ENCODE measurements around the gene DLGAP1.

DLGAP1 gene

DNA sequence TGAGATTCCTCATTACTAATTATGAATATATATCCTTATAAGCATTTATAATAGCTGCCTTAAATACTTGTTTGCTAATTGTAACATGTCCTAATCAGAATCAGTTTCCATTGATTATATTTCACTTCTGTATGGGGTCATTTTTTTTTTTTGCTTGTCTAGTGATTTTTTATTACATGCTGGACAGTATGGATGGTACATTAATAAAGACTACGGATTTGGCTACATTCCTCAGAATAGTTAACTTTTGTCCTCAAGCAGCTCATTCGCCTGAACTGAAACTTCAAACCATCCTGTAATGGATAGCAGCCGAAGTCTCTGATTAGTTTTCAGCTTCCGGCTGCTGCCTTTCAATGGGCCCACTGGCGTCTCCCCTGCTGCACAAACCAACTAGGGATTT, 993.4 kb downstream of the DLGAP1 start:
- H3K36me3 ChIP-seq: no peaks in the 10 kb centered on the region
- no peaks in the 10 kb centered on the region for H3K9me3 ChIP-seq
- no peak overlapping the region for H3K27ac ChIP-seq
- H3K4me1 ChIP-seq (ENCODE audit: control insufficient read depth in 1 of 2, insufficient read depth in 1 of 2, low read depth in 1 of 2, low read length in 1 of 2): peaks cover 4 to 9% of the 10 kb centered on the region in 2 experiments
- no peak overlapping the region for H3K4me3 ChIP-seq (ENCODE audit: low read depth in 1 of 2, low read length in 1 of 2)
- H3K27me3 ChIP-seq: no peaks in the 10 kb centered on the region
- TF ChIP-seq, protein P1, sequence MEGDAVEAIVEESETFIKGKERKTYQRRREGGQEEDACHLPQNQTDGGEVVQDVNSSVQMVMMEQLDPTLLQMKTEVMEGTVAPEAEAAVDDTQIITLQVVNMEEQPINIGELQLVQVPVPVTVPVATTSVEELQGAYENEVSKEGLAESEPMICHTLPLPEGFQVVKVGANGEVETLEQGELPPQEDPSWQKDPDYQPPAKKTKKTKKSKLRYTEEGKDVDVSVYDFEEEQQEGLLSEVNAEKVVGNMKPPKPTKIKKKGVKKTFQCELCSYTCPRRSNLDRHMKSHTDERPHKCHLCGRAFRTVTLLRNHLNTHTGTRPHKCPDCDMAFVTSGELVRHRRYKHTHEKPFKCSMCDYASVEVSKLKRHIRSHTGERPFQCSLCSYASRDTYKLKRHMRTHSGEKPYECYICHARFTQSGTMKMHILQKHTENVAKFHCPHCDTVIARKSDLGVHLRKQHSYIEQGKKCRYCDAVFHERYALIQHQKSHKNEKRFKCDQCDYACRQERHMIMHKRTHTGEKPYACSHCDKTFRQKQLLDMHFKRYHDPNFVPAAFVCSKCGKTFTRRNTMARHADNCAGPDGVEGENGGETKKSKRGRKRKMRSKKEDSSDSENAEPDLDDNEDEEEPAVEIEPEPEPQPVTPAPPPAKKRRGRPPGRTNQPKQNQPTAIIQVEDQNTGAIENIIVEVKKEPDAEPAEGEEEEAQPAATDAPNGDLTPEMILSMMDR (IDR thresholded peaks at IDR 0.05): no peak

DNA sequence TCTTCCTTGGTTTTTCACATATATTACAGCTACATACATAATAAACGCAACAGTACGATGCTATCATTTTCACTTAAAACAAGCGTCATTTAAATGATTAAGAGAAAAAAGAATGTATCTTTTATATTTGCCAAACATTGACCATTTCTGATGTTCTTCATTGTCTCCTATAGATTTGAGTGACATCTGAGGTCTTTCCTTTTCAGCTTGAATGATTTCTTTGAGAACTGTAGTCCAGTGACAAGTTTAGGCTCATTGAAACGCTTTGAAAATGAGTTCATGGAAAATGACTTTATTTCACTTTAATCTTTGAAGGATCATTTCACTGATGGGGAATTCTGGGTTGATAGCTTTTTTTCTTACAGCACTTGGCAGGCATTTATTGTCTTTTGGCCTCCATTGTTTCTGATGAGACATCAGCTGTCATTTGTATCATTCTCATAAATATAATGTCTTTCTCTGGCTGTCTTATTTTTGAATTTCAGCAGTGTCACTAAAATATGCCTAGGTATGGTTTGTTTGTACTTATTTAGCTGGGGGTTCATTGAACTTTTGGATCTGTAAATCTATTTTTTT, 994.2 kb downstream of the DLGAP1 start:
- no peak overlapping the region for H3K27ac ChIP-seq
- H3K27me3 ChIP-seq: no peaks in the 10 kb centered on the region
- no peak overlapping the region for H3K4me3 ChIP-seq (ENCODE audit: low read depth in 1 of 2, low read length in 1 of 2)
- no peaks in the 10 kb centered on the region for H3K36me3 ChIP-seq
- TF ChIP-seq, protein P1 (IDR thresholded peaks at IDR 0.05): no peak
- H3K4me1 ChIP-seq (ENCODE audit: control insufficient read depth in 1 of 2, insufficient read depth in 1 of 2, low read depth in 1 of 2, low read length in 1 of 2): peaks cover 2% of the 10 kb centered on the region in 2 experiments
- H3K9me3 ChIP-seq: no peaks in the 10 kb centered on the region

DNA sequence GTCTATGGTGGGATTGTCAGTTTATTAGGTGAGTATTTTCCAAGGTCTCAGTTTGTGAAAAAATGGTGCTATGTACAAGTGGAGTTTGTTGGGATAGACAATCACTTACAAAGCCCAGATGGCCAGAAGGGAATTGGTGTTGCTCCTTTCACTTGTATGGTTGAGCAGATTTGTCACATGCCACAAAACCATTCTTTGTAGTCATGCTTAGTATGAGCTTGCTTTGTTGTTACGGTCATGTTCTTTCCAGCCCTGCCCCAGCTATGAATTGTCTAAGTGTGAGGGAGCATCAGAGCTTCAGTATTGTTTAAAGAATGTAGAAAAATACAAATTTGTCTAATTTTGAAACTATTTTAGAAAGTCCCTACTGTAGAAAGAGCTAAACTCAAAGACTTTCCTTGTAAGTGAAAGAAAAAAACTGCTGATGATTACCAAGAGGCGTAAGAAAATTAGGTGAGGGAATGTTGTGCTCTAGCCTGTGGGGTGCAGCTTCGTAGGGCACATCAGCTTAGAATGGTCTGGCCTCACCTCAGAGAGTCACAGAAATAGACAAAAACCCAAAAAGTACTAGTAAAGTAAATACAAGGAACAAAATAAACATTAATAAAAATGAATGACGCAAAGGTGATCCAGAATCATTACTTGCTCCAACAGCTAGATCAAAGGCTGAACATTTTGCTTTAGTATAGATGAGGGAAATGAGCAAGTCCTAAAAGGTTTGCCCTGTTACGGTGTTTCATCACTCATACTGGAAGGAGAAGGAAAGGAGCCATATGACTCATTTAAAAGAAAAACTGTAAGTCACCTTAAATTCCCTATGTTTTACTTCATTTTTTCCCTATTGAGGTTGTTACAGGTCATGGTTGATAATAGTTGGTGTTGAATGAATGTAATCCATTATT, 995.9 kb downstream of the DLGAP1 start:
- H3K4me3 ChIP-seq (ENCODE audit: low read depth in 1 of 2, low read length in 1 of 2): no peak overlapping the region
- no peak overlapping the region for H3K27ac ChIP-seq
- H3K36me3 ChIP-seq: no peaks in the 10 kb centered on the region
- H3K27me3 ChIP-seq: no peaks in the 10 kb centered on the region
- peaks cover under 1 to 6% of the 10 kb centered on the region in 2 experiments for H3K4me1 ChIP-seq (ENCODE audit: control insufficient read depth in 1 of 2, insufficient read depth in 1 of 2, low read depth in 1 of 2, low read length in 1 of 2)
- H3K9me3 ChIP-seq: no peaks in the 10 kb centered on the region
- TF ChIP-seq, protein P1 (IDR thresholded peaks at IDR 0.05): no peak

DNA sequence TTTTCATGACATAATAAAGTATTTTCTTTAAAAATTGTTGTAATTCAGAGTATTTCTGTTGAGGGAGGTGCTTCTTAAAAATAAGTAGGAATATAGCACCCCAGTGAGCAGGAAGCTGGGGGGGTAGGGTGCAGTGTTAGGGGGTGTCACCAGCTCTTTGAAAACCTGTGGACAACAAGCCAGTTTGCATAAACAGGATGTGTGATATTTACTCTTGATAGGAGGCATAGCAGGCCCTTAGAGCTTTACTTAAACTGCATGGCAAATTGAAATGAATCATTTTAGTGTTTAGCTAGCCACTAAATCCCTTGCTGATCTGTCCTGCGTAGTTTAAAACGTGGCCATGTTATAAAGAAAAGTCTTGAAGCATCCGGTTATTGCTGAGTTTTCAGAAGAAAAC, 996.7 kb downstream of the DLGAP1 start:
- TF ChIP-seq, protein P1 (IDR thresholded peaks at IDR 0.05): no peak
- Histone ChIP-seq H3K4me1 (ENCODE audit: control insufficient read depth in 1 of 2, insufficient read depth in 1 of 2, low read depth in 1 of 2, low read length in 1 of 2) (peaks cover 9 to 15% of the 10 kb centered on the region in 2 experiments), H3K9me3 (no peaks in the 10 kb centered on the region), H3K36me3 (no peaks in the 10 kb centered on the region), H3K4me3 (ENCODE audit: low read depth in 1 of 2, low read length in 1 of 2) (no peak overlapping the region), H3K27me3 (no peaks in the 10 kb centered on the region), H3K27ac (no peak overlapping the region)

DNA sequence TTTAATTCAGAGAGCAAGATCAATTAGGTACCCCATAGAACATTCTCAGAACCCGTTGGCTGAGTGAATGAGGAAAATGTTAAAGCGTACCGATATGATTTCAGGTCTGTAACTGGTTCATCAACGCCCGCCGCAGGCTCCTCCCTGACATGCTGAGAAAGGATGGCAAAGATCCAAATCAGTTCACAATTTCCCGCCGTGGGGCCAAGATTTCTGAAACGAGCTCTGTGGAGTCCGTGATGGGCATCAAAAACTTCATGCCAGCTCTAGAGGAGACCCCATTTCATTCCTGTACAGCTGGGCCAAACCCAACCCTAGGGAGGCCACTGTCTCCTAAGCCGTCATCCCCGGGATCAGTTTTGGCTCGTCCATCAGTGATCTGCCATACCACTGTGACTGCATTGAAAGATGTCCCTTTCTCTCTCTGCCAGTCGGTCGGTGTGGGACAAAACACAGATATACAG, 997.8 kb downstream of the DLGAP1 start:
- Histone ChIP-seq H3K4me3 (ENCODE audit: low read depth in 1 of 2, low read length in 1 of 2) (no peak overlapping the region), H3K36me3 (no peaks in the 10 kb centered on the region), H3K27ac (no peak overlapping the region), H3K27me3 (peaks cover 7% of the 10 kb centered on the region), H3K4me1 (ENCODE audit: control insufficient read depth in 1 of 2, insufficient read depth in 1 of 2, low read depth in 1 of 2, low read length in 1 of 2) (peaks cover 14 to 23% of the 10 kb centered on the region in 2 experiments), H3K9me3 (no peaks in the 10 kb centered on the region)
- TF ChIP-seq, protein P1 (IDR thresholded peaks at IDR 0.05): no peak

All from neutrophil (primary cell).